NCI-H345 (cell line): ENCODE data around the gene CCDC175.

Experiments used
- DNase-seq: peaks from one replicate; lab custom pipeline; 2025; lab: John Stamatoyannopoulos, UW

CCDC175 gene

GRCh38 chr14:59576332-59577294, at the start of gene CCDC175:
CCDC175 (minus strand) TSS chr14:59576812; CDS start chr14:59576775, 37 bp downstream.
- peak; percentile 95 for DNase-seq

DNA sequence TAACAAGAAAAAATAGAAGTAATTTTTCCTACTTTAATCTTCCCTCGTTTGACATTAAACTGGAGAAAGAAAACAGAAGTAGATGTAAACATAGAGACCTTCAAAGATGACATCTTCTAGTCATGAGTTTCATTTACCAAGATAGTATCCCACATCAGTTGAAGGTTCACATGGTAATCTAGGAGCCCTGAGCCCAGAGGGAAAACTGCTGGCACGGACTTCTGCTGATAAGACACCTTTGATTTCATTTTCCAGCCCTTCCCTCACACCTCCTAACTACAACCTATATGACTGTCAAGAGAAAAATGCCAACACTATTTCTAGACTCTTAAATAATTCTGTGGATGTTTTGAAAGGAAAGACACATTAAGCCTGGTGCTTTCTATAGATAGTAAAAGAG, 46.0 kb upstream of the CCDC175 start:
- DNase-seq: no peak

DNA sequence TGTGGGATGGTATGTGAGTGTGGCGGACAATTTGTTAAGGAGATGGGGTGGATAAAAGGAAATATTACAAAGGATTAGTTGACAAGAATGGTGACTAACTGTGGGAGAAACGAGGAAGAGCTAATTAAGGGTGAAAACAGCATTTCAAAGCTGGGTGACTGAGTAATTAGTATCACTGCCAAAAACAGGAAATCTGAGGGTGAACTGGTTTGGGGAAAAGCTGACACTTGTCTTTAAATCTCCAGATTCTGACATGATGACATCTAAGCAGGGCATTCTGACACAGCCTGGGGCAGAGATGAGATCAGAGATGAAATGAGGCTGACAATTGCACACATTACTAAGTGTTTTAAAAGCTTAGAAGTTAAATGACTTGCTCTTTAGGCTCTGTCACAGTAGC, 42.4 kb upstream of the CCDC175 start:
- DNase-seq: no peak

GRCh38 chr14:59601056-59601455, 24.4 kb upstream of the CCDC175 start:
- no peak for DNase-seq

- DNase-seq: no peak
Measured at GRCh38 chr14:59600211-59600945, 23.8 kb upstream of the CCDC175 start.

DNA sequence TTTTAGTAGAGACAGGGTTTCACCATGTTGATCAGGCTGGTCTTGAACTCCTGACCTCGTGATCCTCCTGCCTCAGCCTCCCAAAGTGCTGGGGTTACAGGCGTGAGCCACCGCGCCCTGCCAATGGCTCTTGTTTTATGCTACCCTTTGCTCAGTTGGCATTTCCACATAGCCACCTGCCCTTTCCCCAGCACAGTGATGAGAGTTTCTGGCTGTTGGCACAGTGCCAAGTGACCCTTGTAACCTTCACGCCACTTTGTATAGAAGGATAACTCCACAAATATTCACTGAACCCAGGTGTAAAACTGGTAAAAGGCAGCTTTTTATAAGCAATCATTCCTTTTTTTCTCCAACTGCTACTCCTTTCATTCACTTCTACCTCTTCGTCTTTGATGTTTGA, 18.5 kb upstream of the CCDC175 start:
- DNase-seq: no peak

GRCh38 chr14:59591641-59592370, 15.2 kb upstream of the CCDC175 start:
- no peak for DNase-seq

GRCh38 chr14:59588101-59588500, 11.5 kb upstream of the CCDC175 start:
- DNase-seq: no peak

DNA sequence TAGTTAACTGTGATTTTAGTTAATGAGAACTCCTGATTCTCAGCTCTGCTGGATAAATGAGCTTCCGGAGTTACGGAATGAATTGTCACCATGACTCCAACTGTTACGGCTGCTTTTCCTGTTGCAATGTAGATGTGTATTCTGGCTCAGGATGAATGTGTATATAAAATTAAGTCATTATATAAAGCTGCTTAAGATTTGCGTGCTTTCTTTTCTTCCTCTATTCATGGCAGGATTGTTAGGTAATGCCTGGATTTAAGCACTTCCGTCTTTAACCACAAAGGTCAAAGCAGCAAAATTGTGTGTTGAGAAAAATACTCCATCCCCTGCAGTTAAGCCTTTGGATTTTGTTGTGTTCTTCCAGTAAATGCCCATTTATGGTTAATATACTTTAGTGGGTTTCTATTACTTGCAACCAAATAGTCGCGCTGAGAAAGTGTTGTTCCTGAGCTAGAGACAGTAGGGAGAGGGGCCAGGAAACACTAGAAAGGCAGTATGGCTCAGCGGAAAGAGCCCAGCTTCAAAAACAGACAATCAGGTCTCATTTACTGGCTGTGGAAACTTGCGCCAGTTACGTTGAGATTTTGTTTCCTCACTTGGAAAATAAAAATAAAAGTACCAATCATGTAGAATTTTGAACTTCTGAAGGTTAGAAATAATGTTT, 9.4 kb upstream of the CCDC175 start:
- DNase-seq: no peak

GRCh38 chr14:59583755-59584154, 7.1 kb upstream of the CCDC175 start:
- no peak for DNase-seq

DNA sequence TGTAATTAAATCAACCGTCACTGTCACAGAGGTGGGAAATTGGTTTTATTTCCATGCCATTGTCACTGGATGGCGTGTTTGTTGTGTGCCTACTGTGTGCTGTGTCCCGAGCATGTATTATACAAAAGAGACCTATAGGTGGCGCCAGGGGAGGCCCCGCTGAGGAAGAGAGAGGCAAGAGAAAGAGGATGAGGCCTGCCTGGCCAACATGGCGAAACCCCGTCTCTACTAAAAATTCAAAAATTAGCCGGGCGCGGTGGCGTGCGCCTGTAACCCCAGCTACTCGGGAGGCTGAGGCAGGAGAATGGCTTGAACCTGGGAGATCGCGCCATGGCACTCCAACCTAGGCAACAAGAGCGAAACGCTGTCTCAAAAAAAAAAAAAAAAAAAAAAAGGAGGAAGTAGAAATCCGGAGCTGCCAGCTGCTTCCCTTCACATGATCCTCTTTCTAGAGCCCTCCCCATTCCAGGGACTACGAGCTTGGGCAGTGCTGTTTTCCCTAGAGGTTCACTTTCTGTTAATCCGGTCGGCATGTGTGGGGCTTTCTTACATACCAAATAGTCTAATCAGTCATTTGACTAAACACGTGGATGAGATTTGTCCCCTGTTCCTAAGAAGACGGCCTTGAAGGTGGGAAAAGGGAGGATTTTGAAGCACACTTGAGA, 6.4 kb upstream of the CCDC175 start:
- no peak for DNase-seq

DNA sequence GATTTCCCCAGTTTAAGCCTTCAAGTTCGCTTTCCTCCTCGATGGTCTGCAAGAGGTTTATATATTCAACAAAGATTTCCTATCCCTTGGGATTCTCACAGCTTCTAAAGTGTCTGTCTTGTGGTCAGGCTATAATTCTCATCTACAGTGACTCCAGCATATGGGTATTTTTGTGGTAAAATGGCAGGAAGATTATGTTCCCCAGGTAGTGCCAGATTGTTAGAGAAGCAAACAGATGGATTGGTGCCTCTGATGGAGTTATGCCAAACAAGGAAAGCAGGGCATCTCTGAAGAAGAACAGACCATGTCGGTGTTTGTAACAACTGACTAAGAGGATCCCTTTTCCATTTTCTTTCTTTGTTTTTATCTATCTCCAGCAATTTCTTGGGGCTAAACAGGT, 5.5 kb upstream of the CCDC175 start:
- no peak for DNase-seq

GRCh38 chr14:59580911-59581310, 4.3 kb upstream of the CCDC175 start:
- no peak for DNase-seq

DNA sequence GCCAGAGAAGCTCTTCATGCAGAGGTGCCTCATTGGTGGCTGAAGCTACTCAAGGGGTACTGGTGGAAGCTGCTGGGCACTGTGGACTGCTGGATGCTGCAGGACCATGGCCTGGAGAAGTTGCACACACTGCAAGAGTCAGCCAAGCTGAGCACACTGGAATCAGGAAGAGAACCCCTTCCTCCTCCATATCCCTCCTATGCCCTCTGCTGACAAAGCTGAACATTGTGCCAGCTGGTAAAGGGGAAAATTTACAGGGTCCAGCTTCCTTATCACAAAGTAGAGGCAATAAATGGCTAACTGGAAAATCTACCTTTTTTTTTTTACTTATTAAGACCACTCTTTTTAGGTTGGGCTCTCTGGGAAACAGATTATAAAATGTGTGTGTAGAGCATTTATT, 6.5 kb downstream of the CCDC175 start:
- peak; percentile 16 for DNase-seq

GRCh38 chr14:59566725-59567124, 9.9 kb downstream of the CCDC175 start:
- DNase-seq: peak; percentile 22

DNA sequence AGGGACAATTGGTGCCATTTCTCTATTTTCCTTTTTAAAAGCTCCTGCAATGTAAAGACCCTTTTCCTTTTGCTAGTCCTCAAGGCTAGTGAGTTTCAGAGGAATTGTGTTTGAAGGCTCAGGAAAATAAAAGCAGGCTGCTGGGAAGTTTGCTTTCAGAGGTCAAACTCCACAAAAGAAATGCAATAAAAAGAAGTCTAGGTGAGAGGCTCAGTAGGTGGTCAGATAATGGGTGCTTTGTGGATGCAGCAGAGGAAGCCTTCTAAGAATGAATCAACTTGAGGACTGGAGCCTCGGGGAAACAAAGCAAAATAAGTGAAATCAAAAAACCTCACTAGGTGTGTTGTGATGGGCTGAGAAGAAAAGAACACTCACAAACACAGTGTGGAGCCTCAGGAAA, 10.3 kb downstream of the CCDC175 start:
- no peak for DNase-seq

GRCh38 chr14:59565087-59565486, 11.5 kb downstream of the CCDC175 start:
- DNase-seq: no peak

DNA sequence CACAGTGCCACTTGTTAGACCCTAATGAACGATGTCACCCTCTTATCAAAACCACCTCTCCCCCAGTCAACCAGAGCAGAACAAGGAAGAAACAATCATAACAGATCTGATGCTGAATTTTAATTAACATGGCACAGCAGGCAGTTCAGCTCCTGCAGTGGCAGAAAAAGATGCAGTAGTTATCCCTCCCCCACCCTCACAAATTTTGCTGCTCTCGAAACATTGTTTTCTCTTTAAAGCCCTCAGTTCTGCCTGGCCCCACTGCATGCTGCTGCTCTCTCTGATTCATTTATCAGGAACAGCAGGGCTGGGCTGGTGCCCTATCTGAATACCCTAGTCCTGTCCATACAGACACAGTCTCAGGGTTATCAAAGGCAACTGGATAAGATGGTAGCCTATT, 12.2 kb downstream of the CCDC175 start:
- peak; percentile 13 for DNase-seq

DNA sequence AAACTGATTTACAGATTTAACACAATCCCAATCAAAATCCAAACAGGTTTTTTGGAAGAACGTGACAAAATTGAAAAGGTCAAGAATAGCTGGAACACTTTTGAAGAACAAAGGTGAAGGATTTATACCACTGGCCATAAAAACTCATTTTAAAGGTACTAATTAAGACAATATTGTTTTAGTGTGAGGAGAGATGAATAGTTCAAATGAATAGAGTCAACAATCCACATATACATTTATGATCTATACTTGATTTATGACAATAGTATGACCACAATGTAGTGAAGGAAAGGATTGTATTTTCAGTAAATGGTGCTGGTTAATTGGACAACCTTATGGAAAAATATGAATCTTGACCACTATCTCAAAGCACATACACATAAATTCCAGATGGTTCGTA, 29.3 kb downstream of the CCDC175 start:
- no peak for DNase-seq

DNA sequence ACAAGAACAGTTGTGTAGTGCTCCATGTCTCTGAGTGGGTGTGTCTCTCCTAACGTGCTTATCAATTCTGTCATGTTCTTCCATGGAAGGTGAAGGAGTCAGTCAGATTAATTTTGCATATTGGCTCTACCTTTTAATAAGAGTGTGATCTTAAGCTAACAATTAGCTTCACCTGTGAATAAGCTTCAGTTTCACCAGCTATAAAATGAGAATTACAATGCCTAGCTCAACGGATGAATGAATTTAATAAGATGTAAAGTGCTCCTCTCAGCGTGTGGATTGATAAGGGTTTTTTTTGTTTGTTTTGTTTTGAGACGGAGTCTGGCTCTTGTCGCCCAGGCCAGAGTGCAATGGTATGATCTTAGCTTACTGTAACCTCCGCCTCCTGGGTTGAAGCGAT, 32.7 kb downstream of the CCDC175 start:
- peak; percentile 68 for DNase-seq

GRCh38 chr14:59541731-59542130, 34.9 kb downstream of the CCDC175 start:
- no peak for DNase-seq
